Activated effector memory CD4-positive, alpha-beta T cell treated with anti-CD3 and anti-CD28 coated beads, Interleukin-2, amount 50 U/mL, for 16 hours (primary cell): ENCODE measurements around the gene LIG3.
A peak's percentile ranks its signal among the peaks of the same experiment; 100 is the strongest.
"Not testable (repeated sequence)": the region's sequence is repeated elsewhere in the genome, so short reads cannot be mapped to it uniquely, and the experiment has no call there.

Source experiments
- DNase-seq: peaks from one replicate; pipeline ENCODE4 v3.0.0-alpha.2; 2020

LIG3 gene

DNA sequence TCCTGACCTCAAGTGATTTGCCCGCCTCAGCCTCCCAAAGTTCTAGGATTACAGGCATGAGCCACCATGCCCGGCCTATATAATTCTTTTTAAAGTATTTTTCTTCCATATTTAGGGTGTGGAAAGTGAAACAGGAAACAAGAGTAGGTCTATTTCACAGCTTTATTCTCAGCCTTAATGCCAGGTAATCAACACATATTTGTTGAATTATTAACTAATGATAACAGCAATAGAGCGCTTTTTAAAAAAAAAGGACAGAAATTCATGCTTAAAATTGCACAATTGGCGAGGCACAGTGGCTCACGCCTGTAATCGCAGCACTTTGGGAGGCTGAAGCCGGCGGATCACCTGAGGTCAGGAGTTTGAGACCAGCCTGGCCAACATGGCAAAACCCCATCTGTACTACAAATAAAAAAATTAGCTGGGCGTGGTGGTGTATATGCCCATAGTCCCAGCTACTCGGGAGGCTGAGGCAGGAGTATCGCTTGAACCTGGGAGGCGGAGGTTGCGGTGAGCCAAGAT lies 65.2 kb downstream of the LIG3 start:
- DNase-seq: not testable (repeated sequence)

DNA sequence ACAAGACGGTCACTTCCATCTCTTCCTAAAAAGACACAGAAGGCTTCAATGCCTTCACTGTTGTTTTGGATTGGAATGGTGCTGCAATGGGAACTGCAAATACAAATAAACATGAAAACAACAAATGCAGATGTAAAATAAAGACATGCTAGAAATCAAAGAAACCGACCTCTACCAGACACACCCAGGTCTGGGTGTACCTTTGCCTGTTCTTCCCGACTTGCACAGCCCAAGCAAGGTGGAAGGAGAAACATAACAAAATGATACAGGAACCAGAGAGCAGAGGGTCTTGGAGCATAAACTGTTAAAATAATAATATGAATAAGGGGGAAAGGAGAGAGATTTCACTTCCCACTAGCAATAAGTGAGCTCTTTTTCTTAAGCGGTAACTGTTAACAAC lies 65.9 kb downstream of the LIG3 start:
- no peak for DNase-seq

DNA sequence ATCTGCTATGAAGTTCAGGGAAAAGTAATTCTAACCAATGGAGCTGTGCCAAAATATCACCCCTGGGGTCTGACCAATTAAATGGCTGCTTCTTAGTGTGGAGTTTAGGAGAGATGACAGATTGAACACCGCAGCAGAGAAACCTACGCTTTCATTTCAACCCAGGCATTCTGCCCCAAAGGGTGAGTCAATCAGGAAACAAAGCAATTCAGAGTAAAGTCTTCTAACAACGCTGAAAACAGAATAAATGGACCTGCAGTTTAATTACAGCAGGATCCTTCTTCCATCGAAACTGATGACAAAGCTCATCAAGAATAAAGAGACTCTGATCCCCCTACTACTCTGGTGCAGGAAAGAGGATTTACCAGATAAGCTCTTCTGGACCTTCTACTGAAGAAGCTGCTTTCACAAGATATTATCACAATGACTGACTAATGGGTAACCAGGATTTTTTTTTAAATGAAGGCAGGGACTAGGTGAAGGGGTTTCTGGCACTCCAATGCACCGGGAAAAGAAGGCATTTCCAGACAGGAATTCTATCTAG lies 66.5 kb downstream of the LIG3 start:
- peak; percentile 82 for DNase-seq

DNA sequence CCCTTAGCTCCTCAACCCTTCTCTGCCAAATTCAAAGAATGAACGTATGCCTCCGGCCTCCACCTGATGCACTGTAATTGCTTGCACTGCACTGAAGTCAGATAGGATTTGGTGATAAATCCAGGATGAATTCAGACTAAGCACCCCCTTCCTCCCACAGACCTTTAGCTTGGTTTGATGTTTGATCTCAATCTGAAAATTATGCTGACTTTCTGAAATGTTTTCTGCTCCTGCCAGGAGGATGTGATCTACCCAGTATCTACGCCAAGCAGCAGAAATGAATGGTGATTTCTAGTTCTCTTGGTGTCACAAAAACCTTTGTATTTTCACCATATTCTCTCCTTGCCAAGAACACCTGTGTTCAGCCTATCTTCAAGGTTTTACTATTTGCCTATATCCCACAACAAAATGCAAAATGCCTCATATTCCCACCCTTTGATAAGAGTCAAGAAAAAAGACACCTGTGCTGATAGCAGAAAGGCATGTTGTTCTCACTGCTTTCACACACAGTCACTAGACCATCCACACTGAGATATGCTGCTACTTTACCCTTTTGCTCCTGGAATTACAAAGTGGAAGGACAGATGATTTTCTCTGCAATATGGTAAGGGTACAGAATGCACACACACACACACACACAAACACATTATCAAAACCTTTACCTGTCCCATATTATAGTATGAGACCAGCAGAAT lies 68.5 kb downstream of the LIG3 start:
- DNase-seq: no peak

DNA sequence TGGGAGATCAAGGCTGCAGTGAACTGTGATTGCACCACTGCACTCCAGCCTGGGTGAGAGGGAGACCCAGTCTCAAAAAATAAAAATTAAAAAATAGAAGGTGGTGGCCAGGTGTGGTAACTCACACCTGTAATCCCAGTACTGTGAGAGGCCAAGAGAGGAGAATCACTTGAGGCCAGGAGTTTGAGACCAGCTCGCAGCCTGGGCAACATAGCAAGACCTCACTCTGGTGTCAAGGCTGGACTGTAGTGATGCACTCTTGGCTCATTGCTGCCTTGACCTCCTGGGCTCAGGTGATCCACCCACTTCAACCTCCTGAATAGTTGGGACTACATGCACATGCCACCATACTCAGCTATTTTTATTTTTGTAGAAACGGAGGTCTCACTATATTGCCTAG lies 69.9 kb downstream of the LIG3 start:
- DNase-seq: no peak

DNA sequence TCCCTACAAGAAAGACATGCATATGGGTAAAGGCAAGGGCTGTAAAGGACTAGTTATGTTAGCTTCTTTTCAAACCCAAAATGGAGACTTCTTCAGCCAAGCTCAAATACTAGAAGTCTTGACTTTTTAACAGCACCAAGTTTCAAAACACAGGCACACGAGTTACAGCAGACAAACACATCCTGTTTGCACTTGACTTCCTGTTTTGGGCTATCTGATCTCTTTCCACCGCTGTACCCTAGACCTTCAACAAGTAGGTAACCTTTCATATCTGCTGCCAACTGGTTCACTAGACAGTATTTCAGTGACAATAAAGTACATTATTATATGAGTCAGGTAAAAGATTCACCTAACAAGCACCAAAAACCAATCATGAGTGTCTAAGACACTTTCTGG lies 70.9 kb downstream of the LIG3 start:
- DNase-seq: no peak

DNA sequence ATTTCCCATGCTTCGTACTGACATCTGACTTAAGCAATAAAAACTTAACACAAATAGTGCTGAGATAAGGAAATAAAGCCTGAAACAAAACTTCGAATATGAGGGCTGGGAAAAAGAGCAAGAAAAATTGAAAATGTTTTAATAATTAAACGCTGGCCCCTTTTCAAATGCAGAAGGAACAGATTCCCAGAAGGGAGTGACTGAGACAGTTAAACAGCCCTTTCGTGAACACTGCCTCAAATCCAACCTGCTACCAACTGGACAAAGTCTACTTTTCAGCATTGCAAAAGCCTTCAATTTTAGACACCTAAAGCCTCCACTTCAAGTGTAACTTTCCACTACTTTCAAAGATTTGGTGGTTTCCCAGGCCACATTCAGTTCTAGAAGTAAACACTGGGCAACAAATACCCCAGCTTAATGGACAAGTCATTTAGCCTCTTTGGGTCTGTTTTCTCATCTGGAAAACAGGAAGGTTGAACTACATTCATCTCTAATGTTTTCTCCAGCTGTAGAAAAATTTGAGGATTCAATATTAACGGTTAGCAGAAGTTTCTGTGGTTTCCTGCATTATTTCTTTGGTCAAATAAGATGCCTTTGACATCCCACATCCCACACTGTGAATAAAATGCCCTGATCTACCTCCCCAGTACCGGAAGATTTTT lies 71.4 kb downstream of the LIG3 start:
- no peak for DNase-seq

DNA sequence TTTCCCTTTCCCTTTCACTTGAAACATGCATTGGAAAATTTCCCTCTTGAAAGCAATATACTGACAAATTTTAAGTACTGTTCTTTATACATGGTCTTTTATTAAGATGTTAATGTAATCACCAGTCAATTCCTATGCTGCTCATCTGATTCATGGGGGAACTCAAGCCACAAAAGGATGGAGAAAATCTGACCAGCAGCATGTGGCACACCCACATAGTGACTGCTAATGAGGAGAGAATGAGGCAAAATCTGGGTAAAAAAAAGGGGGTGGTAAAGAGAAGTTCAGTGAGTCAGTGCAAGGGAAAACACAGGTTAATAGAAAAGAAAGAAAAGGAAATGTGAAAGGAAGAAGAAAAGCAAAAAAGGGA lies 71.9 kb downstream of the LIG3 start:
- no peak for DNase-seq

DNA sequence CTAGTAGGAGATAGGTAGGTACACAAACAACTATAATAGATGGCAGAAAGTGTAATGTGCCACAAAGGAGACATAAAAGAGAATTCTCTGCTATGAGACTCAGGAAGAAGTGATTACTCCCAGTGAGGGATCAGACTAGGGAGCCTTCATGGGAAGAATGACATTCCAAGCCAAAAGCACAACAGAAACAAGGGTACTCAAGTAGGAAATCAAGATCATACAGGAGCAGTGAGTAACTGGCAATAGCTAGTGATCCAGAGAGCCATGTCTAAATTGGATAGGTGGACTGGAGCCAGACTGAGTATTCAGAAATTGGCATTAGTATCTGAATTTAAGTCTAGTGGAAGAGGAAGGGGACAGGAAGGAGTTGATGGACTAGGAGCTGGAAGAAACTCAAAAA lies 72.5 kb downstream of the LIG3 start:
- no peak for DNase-seq

DNA sequence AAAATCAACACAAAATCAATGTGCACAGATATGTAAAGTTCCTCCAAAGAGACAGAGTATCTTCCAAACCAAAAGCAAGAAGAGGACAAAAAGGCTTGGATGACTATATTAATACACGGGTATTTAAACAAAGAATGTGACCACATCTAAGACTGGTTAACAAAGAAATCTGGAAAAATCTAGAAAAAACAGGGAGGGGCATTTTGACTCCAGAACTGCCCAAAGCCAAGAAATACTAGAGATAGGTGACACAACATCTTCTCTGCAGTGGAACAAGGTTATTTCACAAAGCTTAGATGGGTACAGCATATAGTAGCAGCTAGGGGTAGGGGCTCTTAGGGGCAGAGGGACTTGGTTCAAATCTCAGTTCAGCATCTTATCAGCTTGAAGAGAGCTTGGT lies 72.9 kb downstream of the LIG3 start:
- no peak for DNase-seq

DNA sequence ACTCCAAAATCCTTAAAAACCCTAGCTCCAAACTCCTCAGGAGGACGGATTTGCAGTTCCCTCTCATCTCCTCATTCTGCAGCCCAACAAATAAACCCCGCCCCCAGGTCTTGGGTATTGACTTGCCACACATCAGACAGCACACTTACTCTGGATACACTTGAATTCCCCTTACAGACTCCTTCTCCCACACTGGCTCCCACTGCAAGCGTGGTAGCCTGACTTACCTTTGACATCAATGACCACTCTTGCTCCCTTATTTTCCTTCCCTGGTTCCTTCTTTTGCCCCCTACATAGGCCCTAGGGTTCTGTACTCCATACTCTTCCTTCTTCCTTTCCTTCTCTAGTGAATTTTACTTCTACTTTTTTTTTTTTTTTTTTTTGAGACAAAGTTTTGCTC lies 75.7 kb downstream of the LIG3 start:
- no peak for DNase-seq

DNA sequence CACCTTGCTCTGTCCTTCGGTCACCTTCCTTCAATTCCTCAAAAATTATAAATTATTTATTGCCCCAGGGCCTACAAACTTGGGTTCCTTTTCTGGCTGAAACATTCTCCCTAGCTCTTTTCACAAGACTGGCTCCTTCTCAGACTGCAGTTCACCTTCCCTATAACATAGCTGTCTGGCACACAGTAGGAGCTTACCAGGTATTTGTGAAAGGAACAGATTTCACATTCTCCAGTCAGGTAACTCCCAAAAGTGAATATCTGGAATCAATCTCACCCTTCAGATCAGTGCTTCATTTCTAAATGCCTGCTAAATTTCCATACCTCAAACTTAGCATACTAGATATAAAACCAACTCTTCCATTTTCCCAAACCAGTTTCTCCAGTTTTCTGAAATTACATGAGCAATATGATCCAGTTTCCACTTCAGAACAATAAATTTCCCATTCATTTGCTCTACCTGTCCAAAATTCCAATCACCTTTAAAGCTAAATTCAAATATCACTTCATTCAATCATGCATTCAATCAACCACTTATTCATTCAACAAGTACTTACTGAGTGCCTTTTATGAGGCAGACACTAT lies 77.1 kb downstream of the LIG3 start:
- no peak for DNase-seq
